HuH-7 (cell line): Measurements from ENCODE around the gene APOF.
"Not testable (repeated sequence)": the region's sequence is repeated elsewhere in the genome, so short reads cannot be mapped to it uniquely, and the experiment has no call there.

Experiments used
- DNase-seq: peaks from one replicate; pipeline ENCODE4 v3.0.0; 2011; ENCODE audit warnings: low spot score

Gene APOF

DNA sequence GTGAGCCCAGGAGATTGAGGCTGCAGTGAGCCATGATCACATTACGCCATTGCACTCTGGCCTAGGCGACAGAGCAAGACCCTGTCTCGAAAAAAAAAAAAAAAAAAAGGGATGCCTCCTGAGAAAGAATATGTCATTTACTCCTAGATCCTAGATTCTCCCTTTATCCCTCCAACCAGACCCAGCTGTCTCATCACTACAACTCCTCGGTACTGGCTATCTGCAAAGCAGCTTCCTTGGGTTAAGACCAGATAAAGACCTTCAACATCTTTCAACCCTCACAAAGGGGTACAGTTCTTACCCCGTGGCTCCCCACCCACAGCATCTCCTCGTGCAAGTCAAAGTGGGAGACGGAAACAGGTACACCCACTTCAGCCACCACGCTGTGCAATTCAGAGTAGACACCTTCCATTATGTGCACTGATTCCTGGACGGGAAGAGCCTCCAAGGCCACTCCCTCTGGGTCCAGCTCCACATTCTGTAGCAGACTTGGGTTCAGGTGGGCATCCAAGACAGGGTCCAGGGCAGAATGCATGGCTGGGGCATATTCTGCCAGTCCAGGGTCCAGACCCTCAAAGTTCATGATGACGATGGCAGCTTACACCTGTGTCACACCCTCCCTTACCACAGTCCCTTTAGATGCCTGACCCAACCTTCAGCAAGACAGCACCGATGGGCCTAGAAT lies 30.0 kb downstream of the APOF start:
- no peak for DNase-seq

DNA sequence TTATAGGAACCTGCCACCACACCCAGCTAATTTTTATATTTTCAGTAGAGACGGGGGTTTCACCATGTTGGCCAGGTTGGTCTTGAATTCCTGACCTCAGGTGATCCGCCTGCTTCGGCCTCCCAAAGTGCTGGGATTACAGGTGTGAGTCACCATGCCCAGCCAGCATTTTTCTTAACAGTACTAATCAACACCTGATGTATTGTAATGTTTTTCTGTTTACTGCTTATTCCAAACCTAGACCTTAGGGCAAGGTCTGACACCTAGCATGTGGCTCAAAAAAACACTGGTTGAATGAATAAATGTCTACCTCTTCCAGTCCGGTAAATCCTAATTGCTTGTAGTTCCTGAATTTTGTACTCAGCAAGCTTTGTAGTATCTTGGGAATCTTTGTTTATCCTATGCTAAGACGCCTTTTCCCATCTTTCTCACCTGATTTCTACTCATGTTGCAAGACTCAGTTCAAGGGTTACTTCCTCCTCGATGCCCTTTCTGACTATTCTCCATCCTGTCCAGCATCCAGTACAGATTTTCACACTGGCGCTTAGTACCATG lies 31.6 kb downstream of the APOF start:
- no peak for DNase-seq

DNA sequence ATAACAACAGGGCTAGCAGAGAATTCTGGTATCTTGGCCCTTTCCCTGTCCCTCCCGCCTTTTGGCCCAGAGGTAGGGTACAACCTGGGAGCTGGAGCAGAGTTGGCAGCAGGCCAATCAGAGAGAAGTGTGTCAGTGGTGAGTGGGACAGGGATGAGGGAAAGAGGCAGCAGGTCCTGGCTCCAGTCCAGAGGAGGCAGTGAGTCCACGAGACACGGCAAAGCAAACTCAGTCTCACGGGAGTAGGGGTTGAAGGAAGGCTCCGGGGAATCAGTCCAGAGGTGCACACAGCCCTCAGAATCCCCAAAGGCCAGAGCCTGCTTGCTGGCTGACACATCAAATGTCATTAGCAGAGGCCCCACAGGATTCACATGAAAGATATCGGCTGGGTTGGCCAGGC lies 36.1 kb downstream of the APOF start:
- no peak for DNase-seq

DNA sequence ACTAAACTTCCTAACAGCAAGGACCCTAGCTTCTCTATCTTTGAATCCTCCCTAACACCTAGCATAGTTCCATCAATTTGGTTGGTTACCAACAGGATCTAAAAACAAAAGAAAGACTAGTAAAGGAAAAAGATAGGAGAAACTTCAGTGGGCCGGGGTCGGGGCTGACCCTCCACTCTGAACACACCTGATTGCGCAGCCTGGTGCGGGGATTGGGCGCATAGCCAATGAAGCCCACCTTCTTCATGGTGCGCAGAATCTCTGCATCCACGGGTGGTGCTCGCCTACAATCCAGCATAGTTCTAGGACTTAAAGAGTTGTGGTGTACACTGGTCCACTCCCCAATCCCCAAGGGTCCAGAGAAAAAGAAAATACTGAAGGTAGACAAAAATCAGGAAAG lies 36.5 kb downstream of the APOF start:
- no peak for DNase-seq

DNA sequence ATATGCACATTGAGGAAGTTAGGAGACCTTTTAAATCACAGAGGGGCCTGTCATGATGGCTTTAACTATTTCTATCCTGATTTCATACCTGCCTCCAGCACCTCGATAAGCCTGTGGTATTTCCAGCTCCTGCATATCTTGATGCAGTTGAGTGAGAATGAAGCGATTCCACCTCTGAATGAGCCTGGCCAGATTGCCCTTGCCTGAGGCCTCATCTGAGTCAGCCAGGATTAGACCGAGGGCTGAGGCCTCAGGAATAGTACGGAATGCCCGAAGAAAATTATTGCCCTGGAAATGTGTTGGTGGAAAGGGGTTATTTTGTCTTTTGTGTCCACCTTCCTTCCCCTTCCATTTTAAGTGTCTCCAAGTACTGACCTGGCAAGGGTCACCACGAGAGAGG lies 38.5 kb downstream of the APOF start:
- DNase-seq: no peak

DNA sequence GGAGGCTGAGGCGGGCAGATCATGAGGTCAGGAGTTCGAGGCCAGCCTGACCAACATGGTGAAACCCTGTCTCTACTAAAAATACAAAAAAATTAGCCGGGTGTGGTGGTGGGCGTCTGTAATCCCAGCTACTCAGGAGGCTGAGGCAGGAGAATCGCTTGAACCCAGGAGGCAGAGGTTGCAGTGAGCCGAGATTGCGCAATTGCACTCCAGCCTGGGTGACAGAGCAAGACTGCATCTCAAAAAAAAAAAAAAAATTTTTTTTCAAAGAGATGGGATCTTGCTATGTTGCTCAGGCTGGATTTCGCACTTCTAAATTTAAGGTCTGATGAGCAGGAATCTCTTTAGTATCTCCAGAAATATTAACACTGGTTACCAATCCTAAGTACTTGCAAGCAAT lies 41.0 kb downstream of the APOF start:
- DNase-seq: not testable (repeated sequence)

DNA sequence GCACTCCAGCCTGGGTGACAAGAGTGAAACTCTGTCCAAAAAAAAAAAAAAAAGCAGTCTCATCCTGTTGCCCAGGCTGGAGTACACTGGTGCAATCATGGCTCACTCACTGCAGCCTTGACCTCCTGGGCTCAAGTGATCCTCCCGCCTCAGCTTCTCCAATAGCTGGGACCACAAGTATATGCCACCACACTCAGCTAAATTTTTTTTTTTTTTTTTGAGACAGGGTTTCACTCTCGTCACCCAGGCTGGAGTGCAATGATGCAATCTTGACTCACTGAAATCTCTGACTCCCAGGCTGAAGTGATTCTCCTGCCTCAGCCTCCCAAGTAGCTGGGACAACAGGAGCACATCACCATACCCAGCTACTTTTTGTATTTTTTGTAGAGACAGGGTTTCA lies 41.6 kb downstream of the APOF start:
- DNase-seq: no peak

DNA sequence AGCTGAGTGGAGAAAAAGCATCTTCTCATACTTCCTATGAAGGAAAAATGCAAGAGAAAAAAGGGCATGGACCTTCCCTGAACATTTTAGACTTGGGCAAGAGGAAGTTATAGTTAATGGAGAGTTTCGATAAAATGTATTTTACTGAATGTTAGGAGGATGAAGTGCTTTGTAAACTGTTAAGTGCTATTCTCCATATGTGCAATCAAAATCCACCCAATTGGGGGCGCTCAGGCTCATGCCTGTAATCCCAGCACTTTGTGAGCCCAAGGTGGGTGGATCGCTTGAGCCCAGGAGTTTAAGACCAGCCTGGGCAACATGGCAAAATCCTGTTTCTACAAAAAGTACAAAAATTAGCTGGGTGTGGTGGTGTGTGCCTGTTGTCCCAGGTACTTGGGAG lies 45.0 kb downstream of the APOF start:
- DNase-seq: no peak

DNA sequence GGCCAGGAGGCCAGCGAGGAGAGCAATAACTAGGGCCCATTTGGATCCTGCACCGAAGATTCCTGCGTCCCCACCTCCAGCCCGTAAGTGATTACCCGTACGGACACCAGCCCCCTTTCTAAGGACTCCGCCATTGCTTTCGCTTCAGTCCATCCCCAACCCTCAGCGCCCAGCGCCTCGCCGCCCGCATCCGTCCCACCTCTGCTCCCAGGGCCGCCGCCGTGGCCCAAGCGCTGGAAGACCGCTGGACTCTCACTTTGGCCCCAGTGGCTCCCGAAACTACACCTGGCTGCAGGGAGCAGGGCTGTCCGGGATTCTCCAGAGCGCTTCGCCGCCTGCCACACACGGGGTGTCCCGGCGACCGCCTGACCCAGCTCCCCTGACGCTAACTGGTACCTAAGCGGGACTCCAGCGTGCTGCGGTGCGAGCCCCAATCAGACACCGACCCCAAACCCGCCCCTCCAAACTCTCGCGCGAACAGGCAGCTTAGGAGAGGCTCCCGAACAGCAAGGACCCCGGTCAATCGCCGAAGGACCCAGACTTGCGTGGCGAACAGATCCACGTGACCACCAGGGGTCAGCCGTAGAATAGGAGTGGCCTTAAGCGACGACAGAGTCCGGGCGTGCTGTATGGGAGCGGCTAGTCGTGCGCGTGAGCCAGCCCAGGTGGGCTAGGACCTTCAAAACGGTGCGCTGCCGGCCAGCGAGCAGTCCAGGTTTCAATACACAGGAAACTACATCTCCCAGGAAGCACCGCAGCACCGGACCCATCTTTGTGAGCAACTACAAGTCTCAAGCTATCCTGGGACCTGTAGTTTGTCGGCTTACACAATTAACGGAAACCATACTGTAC lies 46.8 kb downstream of the APOF start, which contains the start of gene CNPY2:
TSS of gene CNPY2 (minus strand) at position 367 of the 852 bp plus-strand sequence. CDS start 771 bp downstream, outside the sequence.
- peak; percentile 94 for DNase-seq

DNA sequence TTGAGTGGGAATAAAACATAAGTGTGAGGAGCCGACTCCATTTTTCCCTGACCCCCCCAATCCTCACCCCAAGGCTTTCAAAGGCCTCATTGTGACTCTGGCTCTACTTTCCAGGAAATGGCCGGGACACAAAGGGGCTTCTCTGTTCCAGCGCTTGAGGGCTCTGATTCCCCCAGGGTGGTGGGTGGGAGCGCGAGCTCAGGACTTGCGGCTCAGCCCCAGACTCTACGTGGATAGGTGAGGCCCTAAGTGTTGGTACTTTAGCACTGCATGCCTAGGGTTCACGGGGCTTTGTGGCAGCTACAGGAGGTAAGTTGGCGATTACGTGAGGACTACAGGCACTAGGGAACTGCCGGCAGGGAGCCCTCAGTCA lies 47.4 kb downstream of the APOF start:
- no peak for DNase-seq

DNA sequence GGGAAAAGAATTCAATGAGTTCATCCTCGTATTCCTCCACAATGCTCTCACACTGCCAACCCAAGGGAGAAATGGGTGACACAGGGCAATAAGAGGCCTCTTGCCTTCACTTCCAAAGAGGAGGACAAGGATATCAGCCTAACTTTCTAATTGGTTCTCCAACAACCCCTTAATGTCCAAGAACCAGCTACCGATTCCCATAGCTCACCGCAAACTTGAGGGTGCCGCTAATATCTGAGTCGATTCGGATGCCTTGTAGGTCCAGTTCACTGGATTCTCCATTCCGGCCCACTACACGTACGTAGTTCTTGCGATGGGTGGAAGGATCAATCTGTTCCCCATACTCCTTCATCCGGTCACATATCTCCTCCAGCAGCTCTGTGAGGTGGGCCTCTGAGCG lies 51.7 kb downstream of the APOF start:
- DNase-seq: no peak
